Measurements from ENCODE around the gene SERTAD3. TPM values are rescaled to one million over a fixed set of nuclear protein-coding genes. Genes with fewer than 3 reads are reported as not detected.
A peak's percentile ranks its signal among the peaks of the same experiment; 100 is the strongest.

Gene SERTAD3, protein sequence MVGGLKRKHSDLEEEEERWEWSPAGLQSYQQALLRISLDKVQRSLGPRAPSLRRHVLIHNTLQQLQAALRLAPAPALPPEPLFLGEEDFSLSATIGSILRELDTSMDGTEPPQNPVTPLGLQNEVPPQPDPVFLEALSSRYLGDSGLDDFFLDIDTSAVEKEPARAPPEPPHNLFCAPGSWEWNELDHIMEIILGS
- 10 to 100 TPM in 1 of 2 donors, 1 to 10 TPM in 1; 5.7 to 10.2 TPM for total RNA-seq

DNA sequence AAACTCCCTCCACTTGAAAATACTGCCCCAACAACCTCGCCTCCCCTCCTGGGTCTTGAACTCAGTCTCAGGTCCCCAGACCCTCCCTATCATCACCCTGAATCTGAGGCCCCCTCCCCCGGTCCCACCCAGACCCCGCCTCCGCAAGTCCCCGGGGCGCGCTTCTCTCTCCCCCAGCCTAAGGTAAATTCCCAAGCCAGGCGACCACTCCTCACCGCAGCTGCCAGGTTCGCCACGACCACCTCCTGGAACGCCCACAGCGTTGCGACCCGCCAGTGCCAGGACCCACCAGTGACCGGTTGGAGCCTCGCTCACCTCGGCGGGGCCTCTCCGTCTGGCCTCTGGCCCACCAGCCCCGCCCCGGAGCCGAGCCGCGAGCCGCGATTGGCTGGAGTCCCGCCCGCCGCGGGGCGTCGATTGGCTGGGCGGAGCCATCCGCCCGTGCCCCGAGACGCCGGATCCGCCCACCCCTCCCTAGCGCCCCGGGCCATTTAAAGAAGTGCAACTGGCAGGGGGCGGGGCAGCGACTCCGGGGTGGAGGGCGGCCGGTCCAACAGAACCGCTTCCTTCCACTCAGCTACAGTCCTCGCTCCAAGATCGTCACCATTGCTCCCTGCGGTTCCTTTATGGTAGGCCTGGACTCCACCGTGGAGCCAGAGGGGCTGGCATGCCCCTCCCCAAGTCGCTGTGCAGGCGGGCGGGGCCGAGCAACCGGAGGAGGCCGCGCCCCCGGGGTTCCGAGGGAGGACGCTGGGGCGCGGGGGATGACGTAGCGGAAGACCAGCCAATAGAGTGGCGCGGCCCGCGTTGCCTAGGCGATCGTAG lies at the start of gene SERTAD3:
Gene SERTAD3 (minus strand): TSS at position 336 of the 825 bp plus-strand sequence. CDS start 2,255 bp downstream, outside the sequence.
- Histone ChIP-seq H3K4me3 (peak within 1 kb of the TSS; percentile 54 to 79), H3K4me1 (peaks cover 21% of the 10 kb centered on the region), H3K27me3 (no peaks in the 10 kb centered on the region), H3K9me3 (no peaks in the 10 kb centered on the region), H3K27ac (peak within 1 kb of the TSS; percentile 94 to 96 (median 94)), H3K36me3 (replicated peaks in 1 of 2; ENCODE audit: insufficient read depth in 1 of 2, low read depth in 2 of 2) (peaks cover 0 to 7% of the 10 kb centered on the region in 2 donors)
- DNase-seq, result peak; percentile 98 to 99 (median 98)
- WGBS, 2 donors, result 0% methylated on average over 27 to 54 of the region's 72 CpGs
- TF ChIP-seq, protein P1, sequence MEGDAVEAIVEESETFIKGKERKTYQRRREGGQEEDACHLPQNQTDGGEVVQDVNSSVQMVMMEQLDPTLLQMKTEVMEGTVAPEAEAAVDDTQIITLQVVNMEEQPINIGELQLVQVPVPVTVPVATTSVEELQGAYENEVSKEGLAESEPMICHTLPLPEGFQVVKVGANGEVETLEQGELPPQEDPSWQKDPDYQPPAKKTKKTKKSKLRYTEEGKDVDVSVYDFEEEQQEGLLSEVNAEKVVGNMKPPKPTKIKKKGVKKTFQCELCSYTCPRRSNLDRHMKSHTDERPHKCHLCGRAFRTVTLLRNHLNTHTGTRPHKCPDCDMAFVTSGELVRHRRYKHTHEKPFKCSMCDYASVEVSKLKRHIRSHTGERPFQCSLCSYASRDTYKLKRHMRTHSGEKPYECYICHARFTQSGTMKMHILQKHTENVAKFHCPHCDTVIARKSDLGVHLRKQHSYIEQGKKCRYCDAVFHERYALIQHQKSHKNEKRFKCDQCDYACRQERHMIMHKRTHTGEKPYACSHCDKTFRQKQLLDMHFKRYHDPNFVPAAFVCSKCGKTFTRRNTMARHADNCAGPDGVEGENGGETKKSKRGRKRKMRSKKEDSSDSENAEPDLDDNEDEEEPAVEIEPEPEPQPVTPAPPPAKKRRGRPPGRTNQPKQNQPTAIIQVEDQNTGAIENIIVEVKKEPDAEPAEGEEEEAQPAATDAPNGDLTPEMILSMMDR (IDR thresholded peaks at IDR 0.05), result peak in 3 of 7 experiments; percentile 14 to 27 (median 20)
- TF ChIP-seq POLR2A (IDR thresholded peaks at IDR 0.05), result peak; percentile 84 to 96 (median 91)
- intact Hi-C loops (cut with DNase I), result no loop called here
- ATAC-seq, result peak; percentile 81

DNA sequence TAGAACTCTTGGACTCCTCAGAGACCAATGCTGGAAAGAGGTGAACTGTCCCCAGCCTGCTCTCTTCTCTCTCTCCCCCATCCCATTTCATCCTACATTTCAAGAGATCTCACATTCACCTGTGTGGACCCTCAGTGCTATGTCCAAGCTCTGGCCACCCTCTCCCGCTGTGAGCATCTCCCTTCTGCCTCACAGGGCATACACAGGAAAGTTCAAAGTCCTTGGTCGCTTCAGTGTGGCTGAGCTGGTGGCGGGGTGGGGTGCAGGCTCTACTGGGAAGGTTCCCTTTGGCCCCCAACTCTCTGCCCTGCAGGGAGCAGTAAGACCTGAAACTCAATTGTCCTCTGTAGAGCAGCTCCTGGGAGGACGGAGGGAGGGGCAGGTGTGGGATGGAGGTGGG lies 49.6 kb upstream of the SERTAD3 start:
- H3K4me3 ChIP-seq, result no peak overlapping the region
- intact Hi-C loops (cut with DNase I), result no loop called here

DNA sequence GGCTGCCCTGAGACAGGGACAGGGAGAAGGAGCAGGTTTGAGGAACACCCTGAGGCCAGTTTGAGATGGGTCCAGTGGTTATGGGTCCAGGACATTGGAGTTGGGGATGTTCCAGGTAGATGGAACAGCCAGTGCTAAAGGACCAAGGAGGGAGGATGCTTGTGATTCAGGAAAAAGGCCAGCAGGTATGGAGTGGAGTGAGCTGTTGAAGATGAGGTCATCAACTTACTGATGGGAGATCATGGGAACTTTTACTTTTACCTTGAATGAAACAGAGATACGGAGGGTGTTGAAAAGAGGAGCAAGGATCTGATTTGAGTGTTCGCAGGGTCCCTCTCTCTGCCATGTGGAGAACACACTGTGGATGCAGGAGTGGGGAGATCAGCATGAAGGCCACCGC lies 48.1 kb upstream of the SERTAD3 start:
- intact Hi-C loops (cut with DNase I), result no loop called here
- Histone ChIP-seq H3K36me3 (replicated peaks in 1 of 2; ENCODE audit: insufficient read depth in 1 of 2, low read depth in 2 of 2) (no peaks in the 10 kb centered on the region), H3K9me3 (no peaks in the 10 kb centered on the region), H3K4me3 (no peak overlapping the region), H3K4me1 (peaks cover 6% of the 10 kb centered on the region), H3K27me3 (peaks cover 0 to 7% of the 10 kb centered on the region in 2 donors), H3K27ac (no peak overlapping the region)
- TF ChIP-seq, protein P1 (IDR thresholded peaks at IDR 0.05), result no peak
- no peak for TF ChIP-seq POLR2A (IDR thresholded peaks at IDR 0.05)
- no peak for DNase-seq
- no peak for ATAC-seq
- WGBS, 2 donors, result 86 to 90% methylated on average over 3 of the region's 3 CpGs

More for the DNA sequence above, 49.6 kb upstream of the SERTAD3 start:
- Histone ChIP-seq H3K36me3 (replicated peaks in 1 of 2; ENCODE audit: insufficient read depth in 1 of 2, low read depth in 2 of 2) (no peaks in the 10 kb centered on the region), H3K4me1 (no peaks in the 10 kb centered on the region), H3K27ac (no peak overlapping the region), H3K9me3 (no peaks in the 10 kb centered on the region), H3K27me3 (peaks cover 0 to 1% of the 10 kb centered on the region in 2 donors)
- DNase-seq (no peak), ATAC-seq (no peak)
- 43 to 60% methylated on average over 4 of the region's 4 CpGs for WGBS, 2 donors
- TF ChIP-seq POLR2A (IDR thresholded peaks at IDR 0.05), result no peak
- TF ChIP-seq, protein P1 (IDR thresholded peaks at IDR 0.05), result no peak

DNA sequence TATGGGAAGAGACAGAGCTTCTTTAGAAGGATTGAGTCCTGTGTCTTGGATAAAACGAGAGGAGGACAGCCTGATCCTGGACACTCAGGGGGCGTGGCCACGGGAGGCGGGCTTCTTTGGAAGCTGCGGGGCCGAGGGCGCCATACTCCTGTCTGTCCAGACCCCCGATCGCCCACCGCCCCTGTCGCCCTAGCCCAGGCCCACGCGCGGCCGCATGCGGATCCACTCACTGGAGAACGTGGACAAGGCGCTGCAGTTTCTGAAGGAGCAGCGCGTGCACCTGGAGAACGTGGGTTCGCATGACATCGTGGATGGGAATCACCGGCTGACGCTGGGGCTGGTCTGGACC lies 45.7 kb upstream of the SERTAD3 start:
- no peak for DNase-seq
- H3K4me3 ChIP-seq, result no peak overlapping the region
- TF ChIP-seq, protein P1 (IDR thresholded peaks at IDR 0.05), result no peak
- intact Hi-C loops (cut with DNase I), result no loop called here
- peaks cover 0 to 7% of the 10 kb centered on the region in 2 donors for H3K27me3 ChIP-seq
- 51 to 57% methylated on average over 14 to 22 of the region's 25 CpGs for WGBS, 2 donors
- no peaks in the 10 kb centered on the region for H3K9me3 ChIP-seq
- H3K27ac ChIP-seq, result no peak overlapping the region
- ATAC-seq, result no peak
- peaks cover 6% of the 10 kb centered on the region for H3K4me1 ChIP-seq
- no peaks in the 10 kb centered on the region for H3K36me3 ChIP-seq (replicated peaks in 1 of 2; ENCODE audit: insufficient read depth in 1 of 2, low read depth in 2 of 2)

Data from body of pancreas (tissue), 4 donors.